ENCODE measurements around the gene INTS12.
A peak's percentile ranks its signal among the peaks of the same experiment; 100 is the strongest.
"Not testable (repeated sequence)": the region's sequence is repeated elsewhere in the genome, so short reads cannot be mapped to it uniquely, and the experiment has no call there.

The INTS12 gene, protein sequence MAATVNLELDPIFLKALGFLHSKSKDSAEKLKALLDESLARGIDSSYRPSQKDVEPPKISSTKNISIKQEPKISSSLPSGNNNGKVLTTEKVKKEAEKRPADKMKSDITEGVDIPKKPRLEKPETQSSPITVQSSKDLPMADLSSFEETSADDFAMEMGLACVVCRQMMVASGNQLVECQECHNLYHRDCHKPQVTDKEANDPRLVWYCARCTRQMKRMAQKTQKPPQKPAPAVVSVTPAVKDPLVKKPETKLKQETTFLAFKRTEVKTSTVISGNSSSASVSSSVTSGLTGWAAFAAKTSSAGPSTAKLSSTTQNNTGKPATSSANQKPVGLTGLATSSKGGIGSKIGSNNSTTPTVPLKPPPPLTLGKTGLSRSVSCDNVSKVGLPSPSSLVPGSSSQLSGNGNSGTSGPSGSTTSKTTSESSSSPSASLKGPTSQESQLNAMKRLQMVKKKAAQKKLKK

GRCh38 chr4:105708181-105709080 lies at the start of gene INTS12, which contains the start of gene GSTCD:
Gene INTS12 (minus strand): TSS chr4:105708689. CDS start chr4:105700005, 8,684 bp downstream.
Gene GSTCD (plus strand): TSS chr4:105708784. CDS start chr4:105717614, 8,830 bp downstream.
- peak; percentile 96 for DNase-seq (ENCODE audit: low read depth)
- no peak for TF ChIP-seq CTCF (IDR thresholded peaks at IDR 0.05; ENCODE audit: insufficient read depth, low read depth, low read length, missing control alignments)
- H3K4me3 ChIP-seq (ENCODE audit: low read length), result peak within 1 kb of the TSS; percentile 90

GRCh38 chr4:105755375-105755774 lies 46.9 kb upstream of the INTS12 start:
- DNase-seq (ENCODE audit: low read depth), result no peak
- H3K4me3 ChIP-seq (ENCODE audit: low read length), result no peak overlapping the region
- TF ChIP-seq CTCF (IDR thresholded peaks at IDR 0.05; ENCODE audit: insufficient read depth, low read depth, low read length, missing control alignments), result no peak

DNA sequence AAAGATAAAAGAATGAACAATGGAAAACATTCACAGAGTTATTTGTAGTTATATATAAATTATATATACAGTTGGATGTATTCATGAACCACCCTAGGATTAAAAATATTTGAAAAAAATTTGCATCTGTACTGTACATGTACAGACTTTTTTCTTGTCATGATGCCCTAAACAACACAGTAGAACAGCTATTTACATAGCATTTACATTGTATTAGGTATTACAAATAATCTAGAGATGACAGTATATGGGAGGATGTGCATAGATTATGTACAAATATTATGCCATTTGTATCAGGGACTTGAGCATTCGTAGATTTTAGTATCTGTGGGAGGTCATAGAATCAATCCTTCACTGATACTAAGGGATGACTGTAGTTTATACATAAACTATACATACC lies 44.9 kb upstream of the INTS12 start:
- no peak for TF ChIP-seq CTCF (IDR thresholded peaks at IDR 0.05; ENCODE audit: insufficient read depth, low read depth, low read length, missing control alignments)
- H3K4me3 ChIP-seq (ENCODE audit: low read length), result no peak overlapping the region

GRCh38 chr4:105751718-105752299 lies 43.3 kb upstream of the INTS12 start:
- no peak overlapping the region for H3K4me3 ChIP-seq (ENCODE audit: low read length)
- no peak for DNase-seq (ENCODE audit: low read depth)
- TF ChIP-seq CTCF (IDR thresholded peaks at IDR 0.05; ENCODE audit: insufficient read depth, low read depth, low read length, missing control alignments), result no peak

More for the DNA sequence above, 44.9 kb upstream of the INTS12 start:
- no peak for DNase-seq (ENCODE audit: low read depth)

DNA sequence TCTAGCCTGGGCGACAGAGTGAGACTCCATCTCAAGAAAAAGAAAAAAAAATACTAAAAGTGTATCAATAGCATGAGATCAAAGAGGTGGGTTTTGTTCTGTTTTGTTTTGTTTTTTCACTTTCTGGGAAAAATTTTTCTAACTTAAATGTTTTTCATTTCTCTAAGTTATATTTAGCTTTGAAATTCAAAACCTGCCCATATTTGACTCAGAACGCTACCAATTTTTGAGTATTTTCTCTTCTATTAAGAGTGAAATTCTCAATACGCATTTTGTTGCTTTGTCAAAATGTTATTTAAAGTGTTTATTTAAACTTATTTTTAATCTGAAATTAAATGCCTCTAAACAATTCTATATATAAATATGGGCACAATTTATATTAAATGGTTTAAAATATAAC lies 39.7 kb upstream of the INTS12 start:
- no peak for DNase-seq (ENCODE audit: low read depth)
- TF ChIP-seq CTCF (IDR thresholded peaks at IDR 0.05; ENCODE audit: insufficient read depth, low read depth, low read length, missing control alignments), result no peak
- H3K4me3 ChIP-seq (ENCODE audit: low read length), result no peak overlapping the region

GRCh38 chr4:105741548-105741947 lies 33.1 kb upstream of the INTS12 start:
- no peak overlapping the region for H3K4me3 ChIP-seq (ENCODE audit: low read length)
- DNase-seq (ENCODE audit: low read depth), result no peak
- no peak for TF ChIP-seq CTCF (IDR thresholded peaks at IDR 0.05; ENCODE audit: insufficient read depth, low read depth, low read length, missing control alignments)

GRCh38 chr4:105735217-105735616 lies 26.7 kb upstream of the INTS12 start:
- H3K4me3 ChIP-seq (ENCODE audit: low read length); DNase-seq (ENCODE audit: low read depth): not testable (repeated sequence)

- H3K4me3 ChIP-seq (ENCODE audit: low read length); DNase-seq (ENCODE audit: low read depth): not testable (repeated sequence)
These were observed 21.4 kb upstream of the INTS12 start for GRCh38 chr4:105729895-105730294.

Measured in epithelial cell of esophagus (primary cell).